Activated CD8-positive, alpha-beta memory T cell treated with anti-CD3 and anti-CD28 coated beads, Interleukin-2, amount 10 ng/mL, durations not matched to agents 7 days and 5 days (primary cell): ENCODE data around the gene C3orf18. TPM values are rescaled to one million over a fixed set of nuclear protein-coding genes. Genes with fewer than 3 reads are reported as not detected.

Experiments used
- ATAC-seq: fragments of 150-1000 bp; cut with Tn5 transposase; one replicate; pipeline ENCODE4 v1.10.0; 2021; ENCODE audit warnings: moderate library complexity
- CTCF ChIA-PET: fragments of 350-600 bp; sonication (Branson Sonifier 250); formaldehyde crosslinking; loops from one replicate; lab custom pipeline; 2021; ENCODE audit warnings: antibody characterized with exemption; lab: Charles Lee
- DNase-seq: peaks from one replicate; pipeline ENCODE4 v3.0.0-alpha.2; 2020
- H3K27ac Mint-ChIP-seq: one replicate; pipeline ENCODE4 v1.8.0; 2021; ENCODE audit warnings: mild to moderate bottlenecking, mixed read lengths
- H3K27me3 Mint-ChIP-seq: one replicate; pipeline ENCODE4 v1.8.0; 2021; ENCODE audit warnings: mixed read lengths
- H3K36me3 Mint-ChIP-seq: one replicate; pipeline ENCODE4 v1.8.0; 2021; ENCODE audit warnings: mild to moderate bottlenecking, mixed read lengths
- H3K4me1 Mint-ChIP-seq: one replicate; pipeline ENCODE4 v1.8.0; 2021; ENCODE audit warnings: mixed read lengths
- H3K4me3 Mint-ChIP-seq: one replicate; pipeline ENCODE4 v1.8.0; 2021; ENCODE audit warnings: mild to moderate bottlenecking, moderate library complexity, mixed read lengths
- H3K9me3 Mint-ChIP-seq: one replicate; pipeline ENCODE4 v1.8.0; 2022; ENCODE audit warnings: low read depth, mixed read lengths
- total RNA-seq, 2 experiments: library from RNA; stranded (reverse); gene quantifications; one replicate each; pipeline ENCODE4 v1.2.3, GENCODE V29; 2021

The C3orf18 gene
- 10 to 100 TPM; 15.6 to 17.8 TPM for total RNA-seq

DNA sequence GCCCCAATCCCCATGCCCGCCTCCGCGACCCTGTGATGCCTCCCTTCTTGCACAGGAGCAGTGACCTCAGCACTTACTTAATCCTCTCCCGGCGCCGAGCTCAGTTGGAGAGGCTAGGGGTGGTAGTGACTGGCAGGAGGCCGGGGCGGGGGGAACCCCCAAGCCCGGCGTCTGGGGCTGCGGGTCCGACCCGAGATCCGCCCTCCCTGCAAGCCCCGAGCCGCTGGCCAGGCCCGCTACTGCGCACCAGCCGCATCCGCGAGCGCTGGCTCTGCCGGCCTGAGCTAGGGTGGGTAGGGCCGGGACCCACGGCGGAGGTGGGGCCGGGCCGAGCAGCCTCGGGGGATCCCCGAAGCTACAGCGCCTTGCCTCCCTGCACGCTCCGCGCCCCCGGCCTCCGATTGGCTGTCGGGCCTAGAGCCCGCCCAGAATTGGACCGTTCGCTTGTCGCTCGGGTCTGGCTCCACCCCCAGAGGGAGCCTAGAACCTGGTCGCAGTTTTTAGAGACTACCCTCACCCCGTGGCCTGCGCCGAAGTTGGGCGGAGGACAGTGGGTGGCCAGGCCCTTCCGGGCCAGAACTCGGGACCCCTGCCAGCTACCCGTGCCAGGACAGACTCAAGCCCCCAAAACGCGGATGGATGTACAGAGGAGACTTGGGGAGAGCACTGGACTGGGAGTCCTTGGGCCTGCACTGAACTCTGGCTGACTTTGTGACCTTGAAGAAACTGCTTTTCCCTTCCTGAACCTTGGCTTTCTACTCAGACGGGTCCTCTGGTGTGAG lies at the start of gene C3orf18:
Gene C3orf18, minus strand, starts transcription at position 362 of the 782 bp plus-strand sequence. CDS start 2,048 bp downstream, outside the sequence.
- Mint-ChIP-seq H3K4me3 (peak within 1 kb of the TSS; percentile 89), H3K9me3 (no peaks in the 10 kb centered on the region), H3K27ac (peak within 1 kb of the TSS; percentile 95), H3K4me1 (peaks cover 47% of the 10 kb centered on the region), H3K36me3 (peaks cover 13% of the 10 kb centered on the region), H3K27me3 (no peaks in the 10 kb centered on the region)
- DNase-seq (peak; percentile 98), ATAC-seq (peak; percentile 82)
- CTCF ChIA-PET: interaction anchor here (0.7 to 14.4 kb wide), 13 partner anchors 10 to 822 kb away, joined by 3 to 859 read pairs (median 4); partner anchors contain the start of genes CISH, CYB561D2, MAPKAPK3 and NPRL2

DNA sequence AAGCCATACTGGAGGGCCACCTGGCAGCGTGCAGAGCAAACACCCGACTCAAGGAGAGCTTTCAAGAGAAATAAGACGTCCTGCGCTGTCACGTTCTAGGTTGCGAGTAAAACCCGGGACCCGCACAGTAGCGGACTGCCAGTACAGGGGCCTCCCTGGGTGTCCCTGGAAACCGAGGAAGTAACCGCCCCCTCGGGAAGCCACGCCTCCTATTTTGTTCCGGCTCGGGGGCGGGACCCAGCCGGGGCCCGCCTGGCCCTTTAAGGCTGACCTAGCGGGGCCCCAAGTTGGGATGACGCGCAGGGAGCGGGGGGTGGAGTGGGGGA lies 49.2 kb upstream of the C3orf18 start:
- peak; percentile 63 for ATAC-seq

DNA sequence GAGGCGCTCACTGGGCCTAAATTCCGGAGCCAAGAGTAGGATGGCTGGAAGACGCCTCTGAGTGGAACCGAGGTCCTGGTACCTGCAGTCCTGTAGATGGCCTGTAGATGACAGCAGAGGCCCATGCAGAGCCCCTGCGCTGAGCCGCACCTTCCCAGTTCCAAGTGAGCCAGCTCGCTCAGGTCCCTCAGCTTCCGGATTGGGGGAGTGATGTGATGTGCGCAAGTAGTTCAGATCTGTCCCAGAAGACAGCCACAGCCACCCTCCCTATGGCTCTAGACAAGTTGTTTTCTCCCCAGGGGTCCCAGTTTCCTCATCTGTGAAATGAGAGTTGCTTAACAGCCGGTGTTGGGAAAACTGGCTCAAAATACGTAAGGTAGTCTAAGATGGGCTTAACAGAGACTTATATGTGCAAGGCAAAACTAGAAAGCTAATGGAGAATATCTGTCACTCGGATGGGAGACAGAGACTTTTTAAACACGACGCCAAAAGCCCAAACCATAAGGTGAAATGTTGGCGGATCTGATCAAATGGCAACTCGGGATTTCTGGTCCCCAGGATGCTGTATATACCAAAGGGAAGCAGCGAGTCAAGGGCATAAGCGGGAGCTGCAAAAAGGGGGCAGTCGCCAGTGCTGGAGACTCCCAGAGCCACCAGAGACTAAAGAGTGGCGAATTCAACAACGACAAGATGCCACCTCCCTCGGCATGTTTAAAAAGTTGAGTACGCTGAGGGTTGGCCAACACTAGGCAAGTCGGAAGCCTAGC lies 48.6 kb upstream of the C3orf18 start:
- Mint-ChIP-seq H3K4me3 (peak overlapping the region; percentile 88), H3K27me3 (no peaks in the 10 kb centered on the region), H3K9me3 (no peaks in the 10 kb centered on the region), H3K4me1 (peaks cover 56% of the 10 kb centered on the region), H3K36me3 (peaks cover 48% of the 10 kb centered on the region), H3K27ac (peak overlapping the region; percentile 90)
- ATAC-seq: peak; percentile 15
- peak; percentile 91 for DNase-seq
- CTCF ChIA-PET: interaction anchor here (0.5 to 25.1 kb wide), 37 partner anchors 8 to 1066 kb away, joined by 3 to 859 read pairs (median 5); partner anchors contain the start of genes C3orf18, HEMK1 and MANF

More for the DNA sequence above, 49.2 kb upstream of the C3orf18 start:
- Mint-ChIP-seq H3K4me1 (peaks cover 59% of the 10 kb centered on the region), H3K9me3 (no peaks in the 10 kb centered on the region), H3K27me3 (no peaks in the 10 kb centered on the region), H3K4me3 (peak overlapping the region; percentile 88), H3K27ac (peak overlapping the region; percentile 90), H3K36me3 (peaks cover 44% of the 10 kb centered on the region)
- CTCF ChIA-PET: interaction anchor here (0.6 to 25.1 kb wide), 24 partner anchors 8 to 1065 kb away, joined by 3 to 859 read pairs (median 5); partner anchors contain the start of genes C3orf18 and HEMK1
- peak; percentile 98 for DNase-seq

DNA sequence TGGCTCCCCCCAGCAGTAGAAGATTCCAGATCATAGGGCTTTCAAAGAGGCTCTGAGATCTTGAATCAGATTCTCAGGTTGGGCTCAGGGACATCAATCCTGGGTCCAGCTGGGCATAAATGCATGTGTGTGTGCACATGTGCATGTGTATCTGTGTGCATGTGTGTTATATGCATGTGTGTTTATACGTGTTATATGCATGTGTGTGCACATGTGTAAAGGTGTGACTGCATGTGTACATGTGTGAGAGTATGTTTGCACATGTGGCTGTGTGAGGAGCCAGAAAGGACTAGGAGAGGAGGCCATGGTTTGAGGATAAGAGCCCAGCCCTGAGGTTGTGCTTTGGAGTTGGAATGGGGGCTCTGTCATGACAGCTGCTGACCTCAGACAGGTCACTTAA lies 47.6 kb upstream of the C3orf18 start:
- no peaks in the 10 kb centered on the region for H3K27me3 Mint-ChIP-seq
- DNase-seq (no peak), ATAC-seq (no peak)
- H3K27ac Mint-ChIP-seq: peak overlapping the region; percentile 90
- peak overlapping the region; percentile 40 for H3K4me3 Mint-ChIP-seq
- no peaks in the 10 kb centered on the region for H3K9me3 Mint-ChIP-seq
- CTCF ChIA-PET: interaction anchor here (0.7 to 25.1 kb wide), 30 partner anchors 7 to 881 kb away, joined by 3 to 859 read pairs (median 6); partner anchors contain the start of genes C3orf18, HEMK1 and MANF
- H3K36me3 Mint-ChIP-seq: peaks cover 50% of the 10 kb centered on the region
- H3K4me1 Mint-ChIP-seq: peaks cover 46% of the 10 kb centered on the region

DNA sequence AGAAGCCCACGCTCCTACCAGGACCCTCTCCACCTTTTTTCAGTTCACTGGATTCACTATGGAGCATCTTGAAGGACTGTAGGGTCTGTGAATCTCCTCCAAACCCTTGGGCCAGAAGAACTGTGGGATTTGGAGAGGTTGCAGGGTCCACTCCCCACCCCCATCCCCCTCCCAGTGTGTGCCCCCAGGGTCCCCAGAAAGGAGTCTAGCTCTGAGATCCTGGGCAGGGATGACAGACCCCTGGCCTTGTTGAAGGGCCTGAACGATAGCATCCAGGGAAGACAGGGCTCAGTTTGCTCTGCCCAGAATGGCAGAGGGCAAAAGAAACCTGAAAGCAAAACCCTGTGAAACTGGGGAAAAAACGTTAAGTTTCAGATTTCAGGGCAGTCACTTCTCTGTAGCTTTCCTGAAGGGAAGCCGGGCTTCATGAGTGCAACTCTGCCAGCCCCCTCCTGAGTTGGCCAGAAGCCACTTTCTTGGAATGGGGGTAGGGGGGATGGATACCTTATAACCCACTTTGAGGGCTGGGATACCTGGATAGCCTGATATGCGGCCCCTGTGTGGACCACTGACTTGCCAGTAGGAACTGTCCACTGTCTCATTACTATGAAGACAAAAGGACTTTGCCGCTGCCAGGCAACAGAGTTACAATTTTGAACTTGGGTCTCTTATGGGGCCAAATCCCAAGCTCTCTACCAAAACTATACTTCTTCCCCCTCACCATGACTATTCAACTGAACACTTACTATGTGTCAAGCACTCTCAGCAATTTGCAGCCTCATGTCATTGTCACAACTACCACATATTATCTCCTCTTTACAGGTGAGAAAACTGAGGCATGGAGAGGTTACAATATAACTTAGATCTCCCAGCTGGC lies 45.7 kb upstream of the C3orf18 start:
- H3K9me3 Mint-ChIP-seq: no peaks in the 10 kb centered on the region
- H3K4me1 Mint-ChIP-seq: peaks cover 29% of the 10 kb centered on the region
- CTCF ChIA-PET: interaction anchor here (0.9 to 25.1 kb wide), 13 partner anchors 11 to 1069 kb away, joined by 3 to 859 read pairs (median 5); partner anchors contain the start of genes C3orf18, DOCK3 and HEMK1
- H3K4me3 Mint-ChIP-seq: peak overlapping the region; percentile 89
- no peaks in the 10 kb centered on the region for H3K27me3 Mint-ChIP-seq
- DNase-seq (peak; percentile 46), ATAC-seq (no peak)
- peaks cover 60% of the 10 kb centered on the region for H3K36me3 Mint-ChIP-seq
- H3K27ac Mint-ChIP-seq: peak overlapping the region; percentile 100

DNA sequence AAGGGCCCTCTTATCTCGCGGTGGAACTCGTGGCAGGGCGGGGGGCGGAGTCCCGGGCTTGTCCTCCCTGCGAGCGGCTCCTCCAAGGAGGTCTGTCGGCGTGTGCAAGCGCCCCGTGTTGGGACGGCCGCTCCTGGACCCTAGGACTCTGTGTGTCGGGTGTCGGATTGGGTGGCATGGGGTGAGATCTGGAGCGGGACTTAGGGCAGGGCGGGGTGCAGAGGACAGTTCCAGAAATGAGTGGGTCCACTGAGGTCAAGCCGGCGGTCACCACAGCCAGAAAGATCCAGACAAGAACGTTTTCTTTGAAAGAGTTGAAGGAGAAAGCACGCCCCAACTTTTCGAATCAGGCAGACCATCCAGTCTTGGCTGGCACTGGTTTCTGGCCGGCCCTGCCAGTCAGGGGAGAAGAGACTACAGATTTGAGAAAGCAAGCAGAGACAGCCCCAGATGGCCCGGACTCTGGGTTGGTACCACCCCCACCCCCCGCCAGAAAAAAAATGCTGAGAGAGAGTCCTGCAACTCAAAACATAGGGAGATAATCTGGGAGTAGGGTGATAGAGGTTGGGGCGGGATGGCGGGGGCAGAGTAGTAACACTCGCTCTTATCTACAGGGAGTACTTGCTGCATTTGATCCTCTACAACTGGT lies 44.8 kb upstream of the C3orf18 start:
- Mint-ChIP-seq H3K9me3 (no peaks in the 10 kb centered on the region), H3K27me3 (no peaks in the 10 kb centered on the region), H3K36me3 (peaks cover 69% of the 10 kb centered on the region), H3K27ac (peak overlapping the region; percentile 100), H3K4me1 (peaks cover 29% of the 10 kb centered on the region), H3K4me3 (peak overlapping the region; percentile 89)
- CTCF ChIA-PET: interaction anchor here (0.6 to 25.1 kb wide), 10 partner anchors 11 to 274 kb away, joined by 3 to 859 read pairs (median 16); partner anchors contain the start of genes C3orf18, CYB561D2, HEMK1 and NPRL2
- no peak for DNase-seq
- no peak for ATAC-seq

DNA sequence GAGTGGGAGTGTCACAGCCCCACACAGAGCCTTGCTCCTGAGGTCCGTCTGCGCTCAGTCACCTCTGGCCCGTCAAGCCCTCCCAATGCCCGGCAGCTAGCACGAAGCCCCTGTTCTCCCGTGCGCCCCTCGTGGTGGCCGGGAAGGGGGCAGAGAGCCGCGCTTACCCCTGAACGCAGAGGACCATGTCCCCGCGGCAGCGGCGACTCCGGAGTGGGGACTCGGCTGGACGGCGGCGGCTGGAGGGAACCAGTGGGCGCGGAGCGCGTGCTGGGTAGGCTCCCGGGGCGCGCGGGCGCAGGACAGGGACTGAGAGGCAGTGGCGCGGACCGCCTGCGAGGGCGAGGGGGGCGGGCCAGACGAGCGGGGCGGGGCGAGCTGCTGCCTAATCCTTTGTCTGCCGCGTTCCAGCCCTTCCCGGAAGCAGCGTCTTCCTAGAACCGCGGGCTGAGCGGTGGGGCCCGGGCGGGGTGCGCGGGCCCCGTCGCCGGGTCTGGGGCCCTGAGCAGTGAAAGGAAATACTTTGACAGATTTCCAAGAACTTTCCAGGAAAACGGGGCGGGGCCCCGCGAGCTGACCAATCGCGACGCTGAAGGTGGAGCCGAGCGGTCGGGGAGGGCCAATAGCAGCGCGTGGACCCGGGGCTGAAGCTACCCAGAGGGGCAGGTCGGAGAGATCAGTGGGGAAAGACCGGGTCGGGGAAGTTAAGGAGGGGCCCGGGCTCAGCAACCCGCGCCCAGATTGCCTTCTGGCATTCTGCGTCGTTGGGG lies 44.1 kb upstream of the C3orf18 start, which contains the start of gene CISH:
Gene CISH, minus strand, starts transcription at position 311 of the 770 bp plus-strand sequence. Its CDS starts 124 bp downstream, at position 187.
- DNase-seq: peak; percentile 99
- CTCF ChIA-PET: interaction anchor here (0.6 to 25.1 kb wide), 9 partner anchors 8 to 274 kb away, joined by 3 to 859 read pairs (median 20); partner anchors contain the start of genes C3orf18, CYB561D2, HEMK1 and NPRL2
- Mint-ChIP-seq H3K9me3 (no peaks in the 10 kb centered on the region), H3K27me3 (no peaks in the 10 kb centered on the region), H3K36me3 (peaks cover 76% of the 10 kb centered on the region), H3K4me3 (peak within 1 kb of the TSS; percentile 89), H3K4me1 (peaks cover 29% of the 10 kb centered on the region), H3K27ac (peak within 1 kb of the TSS; percentile 100)
- ATAC-seq: peak; percentile 72

DNA sequence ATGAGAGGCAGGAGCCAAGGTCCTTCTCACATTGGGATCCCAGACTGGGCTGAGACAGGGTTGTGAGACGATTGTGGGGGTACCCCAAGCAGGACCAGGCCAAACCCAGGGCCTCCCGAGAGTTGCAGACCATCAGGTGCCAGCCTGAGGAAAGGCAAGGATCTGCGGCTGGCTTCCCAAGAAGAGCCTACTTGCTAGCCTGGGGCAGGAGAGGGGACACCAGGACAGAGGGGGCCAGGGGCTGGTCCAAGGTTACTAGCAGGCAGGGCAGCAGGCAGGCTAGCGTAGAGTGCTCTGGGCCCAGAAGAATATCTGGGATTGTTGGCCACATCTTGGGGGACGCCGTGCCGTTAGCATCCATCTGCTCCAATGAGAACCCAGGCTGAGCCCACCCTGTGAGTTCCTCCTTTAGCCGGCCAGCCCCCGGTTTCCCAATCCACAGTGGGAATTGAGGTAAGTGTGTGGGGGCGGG lies 43.5 kb upstream of the C3orf18 start:
- ATAC-seq (no peak), DNase-seq (no peak)
- Mint-ChIP-seq H3K27ac (peak overlapping the region; percentile 100), H3K4me3 (peak overlapping the region; percentile 89), H3K9me3 (no peaks in the 10 kb centered on the region), H3K36me3 (peaks cover 82% of the 10 kb centered on the region), H3K4me1 (peaks cover 26% of the 10 kb centered on the region), H3K27me3 (no peaks in the 10 kb centered on the region)
- CTCF ChIA-PET: interaction anchor here (0.6 to 25.1 kb wide), 7 partner anchors 9 to 890 kb away, joined by 3 to 859 read pairs (median 29); partner anchors contain the start of genes C3orf18 and HEMK1

DNA sequence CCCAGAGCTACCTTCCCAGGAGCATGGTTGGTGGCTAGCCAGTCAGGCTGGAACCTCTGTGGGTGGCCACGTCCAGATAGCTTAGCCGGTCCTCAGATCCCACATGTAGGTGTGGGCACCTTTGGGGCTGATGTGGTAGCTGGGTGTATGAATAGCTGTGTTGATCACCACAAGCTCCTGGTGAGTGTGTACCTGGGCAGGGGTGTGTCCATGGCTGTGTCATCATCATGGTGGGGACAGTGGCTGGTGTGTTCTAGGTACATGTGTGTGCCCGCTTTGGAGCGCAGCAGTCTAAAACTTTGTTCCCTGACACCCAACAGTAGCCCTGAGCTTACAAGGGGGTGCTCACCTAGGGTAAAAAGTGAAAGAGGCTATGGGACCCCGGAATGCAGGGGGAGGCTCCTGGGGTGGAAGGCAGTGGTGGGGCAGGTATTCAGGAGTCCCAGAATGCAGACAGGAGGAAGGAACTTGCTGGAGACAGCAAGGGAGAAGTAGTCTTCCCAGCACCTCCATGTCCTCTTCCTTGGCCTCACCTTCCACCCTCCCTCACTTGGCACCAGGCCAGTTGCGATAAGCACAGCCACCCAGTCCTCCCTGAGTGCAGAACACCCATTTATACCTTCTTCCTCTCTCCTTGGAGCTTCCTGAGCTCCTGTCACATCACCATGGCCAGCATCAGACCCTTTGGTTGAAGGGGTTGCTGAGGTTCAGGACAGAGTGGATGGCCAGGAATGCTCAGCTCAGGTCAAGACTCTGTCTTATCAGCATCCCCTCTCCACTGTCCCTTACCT lies 42.8 kb upstream of the C3orf18 start:
- DNase-seq (peak; percentile 78), ATAC-seq (no peak)
- peaks cover 26% of the 10 kb centered on the region for H3K4me1 Mint-ChIP-seq
- H3K36me3 Mint-ChIP-seq: peaks cover 89% of the 10 kb centered on the region
- peak overlapping the region; percentile 100 for H3K27ac Mint-ChIP-seq
- H3K9me3 Mint-ChIP-seq: no peaks in the 10 kb centered on the region
- peak overlapping the region; percentile 89 for H3K4me3 Mint-ChIP-seq
- CTCF ChIA-PET: interaction anchor here (0.6 to 25.1 kb wide), 10 partner anchors 9 to 890 kb away, joined by 3 to 859 read pairs (median 5); partner anchors contain the start of genes C3orf18, HEMK1 and RASSF1
- no peaks in the 10 kb centered on the region for H3K27me3 Mint-ChIP-seq

DNA sequence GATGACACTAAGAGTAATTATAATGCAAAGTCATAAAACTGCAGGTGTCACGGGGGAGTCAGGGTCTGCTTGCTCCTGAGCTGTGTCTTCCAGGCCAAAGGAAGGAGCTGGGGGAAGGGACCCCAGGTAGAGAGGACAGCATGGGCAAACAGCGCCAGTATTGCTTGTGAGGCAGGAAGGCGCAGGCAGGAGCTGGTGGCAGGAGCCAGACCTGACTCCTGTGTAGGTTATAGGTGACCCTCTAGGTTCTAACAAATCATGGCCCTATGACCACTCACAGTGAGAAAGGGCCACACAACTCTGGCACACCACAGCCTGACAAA lies 42.2 kb upstream of the C3orf18 start:
- H3K4me1 Mint-ChIP-seq: peaks cover 27% of the 10 kb centered on the region
- H3K27ac Mint-ChIP-seq: peak overlapping the region; percentile 100
- DNase-seq: no peak
- CTCF ChIA-PET: interaction anchor here (1.1 to 25.1 kb wide), 8 partner anchors 8 to 780 kb away, joined by 3 to 859 read pairs (median 16); partner anchors contain the start of genes C3orf18, HEMK1 and RASSF1
- no peak for ATAC-seq
- peak overlapping the region; percentile 89 for H3K4me3 Mint-ChIP-seq
- no peaks in the 10 kb centered on the region for H3K9me3 Mint-ChIP-seq
- peaks cover 92% of the 10 kb centered on the region for H3K36me3 Mint-ChIP-seq
- H3K27me3 Mint-ChIP-seq: no peaks in the 10 kb centered on the region
